SK-N-SH treated with all-trans-retinoic acid at 6 μM for 48 hours (cell line): Measurements from ENCODE around the gene IRF2BPL.

Source experiments
- ATAC-seq: fragments of 200-7000 bp; cut with Tn5 transposase; 3 replicates; pipeline ENCODE4 v1.9.1; 2020; ENCODE audit warnings: mild to moderate bottlenecking, moderate library complexity
- ARNTL ChIP-seq: fragments of 450-650 bp; formaldehyde crosslinking; IDR thresholded peaks from 2 replicates; pipeline ENCODE4 v1.5.0; 2020; ENCODE audit warnings: low read depth, mild to moderate bottlenecking, moderate library complexity, borderline replicate concordance
- BACH2 ChIP-seq: fragments of 250-450 bp; sonication (Bioruptor Pico); IDR thresholded peaks from 2 replicates; pipeline ENCODE4 v1.9.0; 2021; ENCODE audit warnings: mild to moderate bottlenecking, borderline replicate concordance
- CSDC2 ChIP-seq: fragments of 250-450 bp; sonication (Bioruptor Pico); IDR thresholded peaks from 2 replicates; pipeline ENCODE4 v1.5.0; 2020; ENCODE audit warnings: mild to moderate bottlenecking, moderate library complexity
- ESRRG ChIP-seq: fragments of 250-450 bp; sonication (Bioruptor Pico); IDR thresholded peaks from 2 replicates; pipeline ENCODE4 v1.6.1; 2021; ENCODE audit warnings: mild to moderate bottlenecking
- GLIS3 ChIP-seq: fragments of 250-450 bp; sonication (Bioruptor Pico); IDR thresholded peaks from 2 replicates; pipeline ENCODE4 v1.5.0; 2020; ENCODE audit warnings: mild to moderate bottlenecking, moderate library complexity
- ISL1 ChIP-seq: fragments of 250-450 bp; sonication (Bioruptor Pico); IDR thresholded peaks from 2 replicates; pipeline ENCODE4 v2.1.2; 2022; ENCODE audit warnings: mild to moderate bottlenecking, moderate library complexity
- OSR1 ChIP-seq: fragments of 250-450 bp; sonication (Bioruptor Pico); IDR thresholded peaks from 2 replicates; pipeline ENCODE4 v1.8.0; 2022; ENCODE audit warnings: moderate library complexity, mild to moderate bottlenecking, inconsistent platforms
- PPARA ChIP-seq: fragments of 250-450 bp; sonication (Bioruptor Pico); IDR thresholded peaks from 2 replicates; pipeline ENCODE4 v1.5.0; 2020; ENCODE audit warnings: mild to moderate bottlenecking, borderline replicate concordance
- RARB ChIP-seq: fragments of 250-450 bp; sonication (Bioruptor Pico); IDR thresholded peaks from 2 replicates; pipeline ENCODE4 v1.8.0; 2021; ENCODE audit warnings: mild to moderate bottlenecking, moderate library complexity
- SNAI2 ChIP-seq: fragments of 250-450 bp; sonication (Bioruptor Pico); IDR thresholded peaks from 2 replicates; pipeline ENCODE4 v1.5.0; 2020; ENCODE audit warnings: mild to moderate bottlenecking, moderate library complexity
- TCF4 ChIP-seq: fragments of 250-450 bp; sonication (Bioruptor Pico); IDR thresholded peaks from 2 replicates; pipeline ENCODE4 v1.8.0; 2021; ENCODE audit warnings: mild to moderate bottlenecking, moderate library complexity, borderline replicate concordance
- TOX ChIP-seq: fragments of 250-450 bp; sonication (Bioruptor Pico); IDR thresholded peaks from 2 replicates; pipeline ENCODE4 v1.8.0; 2021; ENCODE audit warnings: mild to moderate bottlenecking, moderate library complexity, borderline replicate concordance
- ZC3H10 ChIP-seq: fragments of 250-450 bp; sonication (Bioruptor Pico); IDR thresholded peaks from 2 replicates; pipeline ENCODE4 v1.5.1; 2021; ENCODE audit warnings: mild to moderate bottlenecking, moderate library complexity
- ZFP3 ChIP-seq: fragments of 250-450 bp; sonication (Bioruptor Pico); IDR thresholded peaks from 2 replicates; pipeline ENCODE4 v1.5.0; 2020; ENCODE audit warnings: mild to moderate bottlenecking, moderate library complexity
- ZFP30 ChIP-seq: fragments of 450-650 bp; formaldehyde crosslinking; IDR thresholded peaks from 2 replicates; pipeline ENCODE4 v1.5.0; 2022; ENCODE audit warnings: mild to moderate bottlenecking, moderate library complexity
- ZNF565 ChIP-seq: fragments of 450-650 bp; formaldehyde crosslinking; conservative IDR thresholded peaks from 2 replicates; pipeline ENCODE4 v1.5.0; 2020; ENCODE audit warnings: low read depth, mild to moderate bottlenecking, moderate library complexity
- ZNF70 ChIP-seq: fragments of 450-650 bp; formaldehyde crosslinking; IDR thresholded peaks from 2 replicates; pipeline ENCODE4 v1.5.0; 2020; ENCODE audit warnings: mild to moderate bottlenecking, moderate library complexity
- ZNF8 ChIP-seq: fragments of 450-650 bp; formaldehyde crosslinking; IDR thresholded peaks from 2 replicates; pipeline ENCODE4 v1.5.0; 2020; ENCODE audit warnings: mild to moderate bottlenecking, moderate library complexity
- TF ChIP-seq, protein P1 (sequence below): fragments of 250-450 bp; sonication (Bioruptor Pico); IDR thresholded peaks from 2 replicates; pipeline ENCODE4 v1.5.0; 2020; ENCODE audit warnings: mild to moderate bottlenecking, moderate library complexity
- TF ChIP-seq, protein P2 (sequence below): fragments of 250-450 bp; sonication (Bioruptor Pico); IDR thresholded peaks from 2 replicates; pipeline ENCODE4 v1.5.1; 2021; ENCODE audit warnings: mild to moderate bottlenecking, moderate library complexity
- TF ChIP-seq, protein P3 (sequence below): fragments of 250-450 bp; sonication (Bioruptor Pico); IDR thresholded peaks from 2 replicates; pipeline ENCODE4 v1.8.0; 2021; ENCODE audit warnings: low read depth, mild to moderate bottlenecking, moderate library complexity, borderline replicate concordance
- TF ChIP-seq, protein P4 (sequence below): fragments of 250-450 bp; sonication (Bioruptor Pico); IDR thresholded peaks from 2 replicates; pipeline ENCODE4 v1.5.1; 2020; ENCODE audit warnings: low read depth, mild to moderate bottlenecking, moderate library complexity

The IRF2BPL gene

DNA sequence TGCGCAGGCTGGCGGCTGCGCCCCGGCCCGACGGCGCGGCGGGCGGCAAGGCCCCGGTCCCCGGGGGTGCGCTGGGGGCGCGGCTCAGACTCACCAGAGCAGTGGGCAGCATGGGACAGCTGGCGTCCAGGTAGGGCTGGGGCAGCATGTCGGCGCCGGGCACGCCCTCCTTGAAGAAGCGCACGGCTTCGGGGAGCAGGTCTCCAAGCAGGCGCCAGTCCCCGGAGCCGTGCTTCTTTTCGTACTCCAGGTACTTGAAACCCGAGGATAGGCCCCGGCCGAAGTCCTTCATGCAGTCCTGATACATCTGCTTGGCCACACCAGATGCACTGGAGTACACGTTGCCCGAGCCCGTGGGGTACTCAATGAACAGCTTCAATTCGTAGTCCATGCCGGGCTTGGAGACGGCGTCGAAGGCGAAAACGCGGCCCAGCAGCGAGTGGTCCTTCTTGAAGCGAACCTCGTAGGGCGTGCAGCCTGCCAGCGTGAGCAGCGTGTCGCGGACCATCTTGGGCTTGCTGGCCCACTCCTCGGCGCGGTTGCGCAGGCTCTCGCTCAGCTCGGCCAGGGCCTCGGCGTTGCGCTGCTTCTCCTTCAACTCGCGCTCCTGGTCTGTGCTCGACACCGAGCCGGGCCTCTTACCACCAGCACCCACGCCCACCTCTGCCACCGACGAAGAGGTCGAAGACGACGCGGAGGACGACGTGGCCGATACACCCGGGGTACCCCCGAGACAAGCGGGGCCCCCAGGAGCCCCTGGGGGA, 2.2 kb downstream of the IRF2BPL start:
- TF ChIP-seq, protein P1, sequence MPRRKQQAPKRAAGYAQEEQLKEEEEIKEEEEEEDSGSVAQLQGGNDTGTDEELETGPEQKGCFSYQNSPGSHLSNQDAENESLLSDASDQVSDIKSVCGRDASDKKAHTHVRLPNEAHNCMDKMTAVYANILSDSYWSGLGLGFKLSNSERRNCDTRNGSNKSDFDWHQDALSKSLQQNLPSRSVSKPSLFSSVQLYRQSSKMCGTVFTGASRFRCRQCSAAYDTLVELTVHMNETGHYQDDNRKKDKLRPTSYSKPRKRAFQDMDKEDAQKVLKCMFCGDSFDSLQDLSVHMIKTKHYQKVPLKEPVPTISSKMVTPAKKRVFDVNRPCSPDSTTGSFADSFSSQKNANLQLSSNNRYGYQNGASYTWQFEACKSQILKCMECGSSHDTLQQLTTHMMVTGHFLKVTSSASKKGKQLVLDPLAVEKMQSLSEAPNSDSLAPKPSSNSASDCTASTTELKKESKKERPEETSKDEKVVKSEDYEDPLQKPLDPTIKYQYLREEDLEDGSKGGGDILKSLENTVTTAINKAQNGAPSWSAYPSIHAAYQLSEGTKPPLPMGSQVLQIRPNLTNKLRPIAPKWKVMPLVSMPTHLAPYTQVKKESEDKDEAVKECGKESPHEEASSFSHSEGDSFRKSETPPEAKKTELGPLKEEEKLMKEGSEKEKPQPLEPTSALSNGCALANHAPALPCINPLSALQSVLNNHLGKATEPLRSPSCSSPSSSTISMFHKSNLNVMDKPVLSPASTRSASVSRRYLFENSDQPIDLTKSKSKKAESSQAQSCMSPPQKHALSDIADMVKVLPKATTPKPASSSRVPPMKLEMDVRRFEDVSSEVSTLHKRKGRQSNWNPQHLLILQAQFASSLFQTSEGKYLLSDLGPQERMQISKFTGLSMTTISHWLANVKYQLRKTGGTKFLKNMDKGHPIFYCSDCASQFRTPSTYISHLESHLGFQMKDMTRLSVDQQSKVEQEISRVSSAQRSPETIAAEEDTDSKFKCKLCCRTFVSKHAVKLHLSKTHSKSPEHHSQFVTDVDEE (CRISPR knock-in tag) = no peak
- no peak for TF ChIP-seq SNAI2 (CRISPR knock-in tag)
- no peak for TF ChIP-seq ESRRG (CRISPR knock-in tag)
- TF ChIP-seq RARB (CRISPR knock-in tag) = no peak
- no peak for TF ChIP-seq OSR1 (CRISPR knock-in tag)
- TF ChIP-seq ZFP30 = no peak
- no peak for TF ChIP-seq ZFP3
- no peak for TF ChIP-seq ZNF70 (CRISPR knock-in tag)
- TF ChIP-seq BACH2 (CRISPR knock-in tag) = no peak
- TF ChIP-seq GLIS3 (CRISPR knock-in tag) = no peak
- TF ChIP-seq TOX = no peak
- no peak for TF ChIP-seq ARNTL
- TF ChIP-seq, protein P2, sequence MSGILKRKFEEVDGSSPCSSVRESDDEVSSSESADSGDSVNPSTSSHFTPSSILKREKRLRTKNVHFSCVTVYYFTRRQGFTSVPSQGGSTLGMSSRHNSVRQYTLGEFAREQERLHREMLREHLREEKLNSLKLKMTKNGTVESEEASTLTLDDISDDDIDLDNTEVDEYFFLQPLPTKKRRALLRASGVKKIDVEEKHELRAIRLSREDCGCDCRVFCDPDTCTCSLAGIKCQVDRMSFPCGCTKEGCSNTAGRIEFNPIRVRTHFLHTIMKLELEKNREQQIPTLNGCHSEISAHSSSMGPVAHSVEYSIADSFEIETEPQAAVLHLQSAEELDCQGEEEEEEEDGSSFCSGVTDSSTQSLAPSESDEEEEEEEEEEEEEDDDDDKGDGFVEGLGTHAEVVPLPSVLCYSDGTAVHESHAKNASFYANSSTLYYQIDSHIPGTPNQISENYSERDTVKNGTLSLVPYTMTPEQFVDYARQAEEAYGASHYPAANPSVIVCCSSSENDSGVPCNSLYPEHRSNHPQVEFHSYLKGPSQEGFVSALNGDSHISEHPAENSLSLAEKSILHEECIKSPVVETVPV = no peak
- TF ChIP-seq ZC3H10 (CRISPR knock-in tag) = no peak
- TF ChIP-seq, protein P3, sequence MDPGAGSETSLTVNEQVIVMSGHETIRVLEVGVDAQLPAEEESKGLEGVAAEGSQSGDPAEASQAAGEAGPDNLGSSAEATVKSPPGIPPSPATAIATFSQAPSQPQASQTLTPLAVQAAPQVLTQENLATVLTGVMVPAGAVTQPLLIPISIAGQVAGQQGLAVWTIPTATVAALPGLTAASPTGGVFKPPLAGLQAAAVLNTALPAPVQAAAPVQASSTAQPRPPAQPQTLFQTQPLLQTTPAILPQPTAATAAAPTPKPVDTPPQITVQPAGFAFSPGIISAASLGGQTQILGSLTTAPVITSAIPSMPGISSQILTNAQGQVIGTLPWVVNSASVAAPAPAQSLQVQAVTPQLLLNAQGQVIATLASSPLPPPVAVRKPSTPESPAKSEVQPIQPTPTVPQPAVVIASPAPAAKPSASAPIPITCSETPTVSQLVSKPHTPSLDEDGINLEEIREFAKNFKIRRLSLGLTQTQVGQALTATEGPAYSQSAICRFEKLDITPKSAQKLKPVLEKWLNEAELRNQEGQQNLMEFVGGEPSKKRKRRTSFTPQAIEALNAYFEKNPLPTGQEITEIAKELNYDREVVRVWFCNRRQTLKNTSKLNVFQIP (CRISPR knock-in tag) = no peak
- no peak for TF ChIP-seq PPARA
- ATAC-seq = no peak

DNA sequence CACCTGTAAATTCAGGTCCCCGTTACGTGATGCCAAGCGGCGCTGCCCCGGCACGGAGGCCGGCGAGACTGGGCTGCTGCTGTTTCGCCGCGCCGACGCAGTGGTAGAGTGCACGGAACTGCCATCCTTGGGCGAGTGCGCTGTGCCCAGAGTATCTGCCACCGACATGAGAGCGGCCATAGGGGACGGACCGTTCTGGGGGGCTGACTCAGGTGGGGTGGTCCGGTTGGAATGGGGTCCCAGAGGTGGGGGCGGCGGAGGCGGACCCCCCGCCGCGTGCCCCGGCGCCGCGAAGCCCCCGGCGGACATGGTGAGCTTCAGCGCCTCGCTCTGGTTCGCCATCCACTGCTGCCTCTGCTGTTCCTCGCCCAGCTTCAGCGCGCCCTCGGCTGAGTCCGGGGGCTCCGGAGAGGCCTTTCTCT, 2.8 kb downstream of the IRF2BPL start:
- ATAC-seq = no peak
- TF ChIP-seq SNAI2 (CRISPR knock-in tag) (no peak), ZFP30 (no peak)

DNA sequence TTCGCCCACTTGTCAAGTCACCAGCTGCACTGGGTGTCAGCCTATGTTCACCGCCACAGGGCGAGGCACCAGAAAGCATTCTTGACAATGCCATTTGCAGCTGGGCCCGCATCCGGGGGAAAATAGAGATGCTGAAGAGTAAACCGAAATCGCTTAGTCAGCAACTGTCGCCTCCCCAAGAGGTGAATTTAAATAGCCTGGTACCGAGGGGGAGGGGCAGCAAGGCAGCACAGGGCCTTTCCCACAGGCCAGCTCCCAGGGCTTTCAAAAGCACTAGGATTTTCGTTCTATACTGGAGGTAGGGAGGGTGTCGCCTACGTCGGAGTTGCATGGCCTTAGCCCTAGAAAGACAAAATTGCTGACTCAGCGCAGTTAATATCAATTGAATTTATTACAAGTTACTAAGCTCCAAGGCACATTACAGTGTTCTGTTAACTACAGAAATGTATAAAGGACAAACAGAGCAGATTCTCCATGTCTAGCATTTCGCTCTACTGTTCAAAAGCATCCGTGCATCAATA, 4.3 kb downstream of the IRF2BPL start:
- no peak for ATAC-seq
- TF ChIP-seq ISL1 = no peak
- TF ChIP-seq PPARA = no peak
- no peak for TF ChIP-seq ZC3H10 (CRISPR knock-in tag)
- TF ChIP-seq GLIS3 (CRISPR knock-in tag) = no peak
- TF ChIP-seq RARB (CRISPR knock-in tag) = no peak
- TF ChIP-seq, protein P1 (CRISPR knock-in tag) = no peak
- TF ChIP-seq, protein P3 (CRISPR knock-in tag) = no peak
- TF ChIP-seq, protein P2 = no peak
- TF ChIP-seq TCF4 (CRISPR knock-in tag) = no peak
- TF ChIP-seq BACH2 (CRISPR knock-in tag) = no peak
- TF ChIP-seq, protein P4, sequence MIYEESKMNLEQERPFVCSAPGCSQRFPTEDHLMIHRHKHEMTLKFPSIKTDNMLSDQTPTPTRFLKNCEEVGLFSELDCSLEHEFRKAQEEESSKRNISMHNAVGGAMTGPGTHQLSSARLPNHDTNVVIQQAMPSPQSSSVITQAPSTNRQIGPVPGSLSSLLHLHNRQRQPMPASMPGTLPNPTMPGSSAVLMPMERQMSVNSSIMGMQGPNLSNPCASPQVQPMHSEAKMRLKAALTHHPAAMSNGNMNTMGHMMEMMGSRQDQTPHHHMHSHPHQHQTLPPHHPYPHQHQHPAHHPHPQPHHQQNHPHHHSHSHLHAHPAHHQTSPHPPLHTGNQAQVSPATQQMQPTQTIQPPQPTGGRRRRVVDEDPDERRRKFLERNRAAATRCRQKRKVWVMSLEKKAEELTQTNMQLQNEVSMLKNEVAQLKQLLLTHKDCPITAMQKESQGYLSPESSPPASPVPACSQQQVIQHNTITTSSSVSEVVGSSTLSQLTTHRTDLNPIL (CRISPR knock-in tag) = no peak
- no peak for TF ChIP-seq SNAI2 (CRISPR knock-in tag)
- no peak for TF ChIP-seq ESRRG (CRISPR knock-in tag)
- TF ChIP-seq ZNF565 = no peak
- no peak for TF ChIP-seq CSDC2 (CRISPR knock-in tag)
- no peak for TF ChIP-seq ZNF8 (CRISPR knock-in tag)
